HG03432 (cell line): Measurements from ENCODE around the gene TMEM39B.
"Not testable (repeated sequence)": the region's sequence is repeated elsewhere in the genome, so short reads cannot be mapped to it uniquely, and the experiment has no call there.

Source experiments
- ATAC-seq: cut with Tn5 transposase; IDR thresholded peaks from one replicate; pipeline ENCODE4 v1.9.1; 2021; ENCODE audit warnings: mild to moderate bottlenecking, moderate library complexity; ENCODE audit not compliant: unreplicated experiment

The TMEM39B gene

DNA sequence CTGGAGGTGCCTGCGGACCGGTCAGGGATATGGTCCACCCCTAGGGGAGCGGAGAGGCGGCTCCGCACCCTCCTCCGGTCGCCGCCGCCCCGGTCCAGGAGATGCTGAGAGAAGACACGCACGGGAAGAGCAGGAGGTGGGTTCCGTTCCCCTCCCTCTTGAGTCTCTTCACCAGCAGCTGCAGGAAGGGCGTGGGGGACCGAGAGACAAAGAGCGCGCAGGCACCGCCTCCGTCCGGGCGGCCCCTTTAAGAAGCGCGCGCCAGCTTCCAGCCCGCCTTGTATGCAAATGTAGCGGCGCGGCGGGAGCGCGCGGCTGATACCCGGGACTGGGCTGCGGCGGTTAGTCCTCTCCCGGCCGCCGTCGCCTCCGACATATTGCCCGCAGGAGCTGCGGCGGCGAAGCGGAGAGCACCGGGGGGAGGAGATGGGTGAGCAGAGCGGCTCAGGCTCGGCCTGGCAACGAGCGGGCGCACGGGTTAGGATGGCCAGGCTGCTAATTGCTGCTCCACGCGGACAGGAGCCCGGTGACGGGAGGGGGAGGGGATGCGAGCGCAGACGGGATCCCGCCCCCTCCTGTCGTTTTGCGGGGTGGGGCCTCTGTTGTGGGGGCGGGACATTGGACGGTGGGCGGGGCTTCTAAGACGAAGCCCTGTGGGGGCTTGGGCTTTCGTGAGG, at the start of gene TMEM39B:
TSS of gene TMEM39B (plus strand) at position 318 of the 677 bp plus-strand sequence. CDS start at position 427, 109 bp downstream.
- ATAC-seq = peak; percentile 87

DNA sequence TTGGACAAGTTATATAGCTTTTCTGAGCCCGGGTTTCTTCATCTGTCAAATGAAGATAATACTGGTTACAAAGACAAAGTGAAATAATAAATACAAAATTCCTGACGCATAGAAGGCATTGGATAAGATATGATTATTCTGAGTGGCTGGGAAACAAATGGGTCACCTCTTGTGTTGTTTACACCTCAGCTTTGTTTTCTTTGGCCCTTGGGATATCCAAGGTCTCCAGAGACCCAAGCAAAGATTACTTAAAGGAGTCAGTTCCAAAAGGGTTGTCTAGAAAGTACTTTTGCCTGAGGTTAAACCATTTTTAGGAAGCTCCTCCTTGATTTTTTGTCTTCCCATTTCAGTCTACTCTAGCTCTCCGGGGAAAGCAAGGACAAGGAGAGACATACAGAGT, 49.4 kb upstream of the TMEM39B start:
- no peak for ATAC-seq

DNA sequence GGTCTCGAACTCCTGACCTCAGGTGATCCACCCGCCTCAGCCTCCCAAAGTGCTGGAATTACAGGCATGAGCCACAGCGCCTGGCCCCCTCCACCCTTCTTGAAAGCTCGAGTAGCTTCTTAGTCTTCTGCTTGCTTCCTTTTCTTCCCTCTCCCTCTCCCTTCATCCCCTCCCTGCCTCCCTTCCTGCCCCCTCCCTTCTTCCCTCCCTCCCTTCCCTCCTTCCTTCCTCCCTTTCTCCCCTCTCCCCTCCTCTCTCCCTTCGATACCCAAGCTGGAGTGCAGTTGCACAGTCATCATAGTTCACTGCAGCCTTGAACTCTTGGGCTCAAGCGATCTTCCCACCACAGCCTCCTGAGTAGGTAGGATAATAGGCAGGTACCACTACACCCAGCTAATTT, 47.2 kb upstream of the TMEM39B start:
- ATAC-seq = no peak

DNA sequence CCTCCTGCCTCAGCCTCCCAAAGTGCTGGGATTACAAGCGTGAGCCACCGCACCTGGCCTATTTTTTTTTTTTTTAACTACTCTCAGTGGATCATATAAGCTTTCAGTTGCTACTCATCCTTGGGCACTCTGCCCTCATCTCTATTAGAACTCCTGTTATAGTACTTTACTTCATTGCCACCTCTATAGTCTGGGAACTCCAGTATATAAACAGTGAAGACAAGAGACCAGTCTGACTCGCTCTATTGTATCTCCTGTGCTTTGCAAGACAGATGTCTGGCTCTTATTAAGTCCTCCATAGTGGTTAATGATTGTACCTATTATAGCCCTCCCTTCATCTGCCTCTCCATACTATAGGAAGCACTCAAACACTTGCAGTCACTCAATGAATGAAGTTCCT, 44.0 kb upstream of the TMEM39B start:
- ATAC-seq = no peak

DNA sequence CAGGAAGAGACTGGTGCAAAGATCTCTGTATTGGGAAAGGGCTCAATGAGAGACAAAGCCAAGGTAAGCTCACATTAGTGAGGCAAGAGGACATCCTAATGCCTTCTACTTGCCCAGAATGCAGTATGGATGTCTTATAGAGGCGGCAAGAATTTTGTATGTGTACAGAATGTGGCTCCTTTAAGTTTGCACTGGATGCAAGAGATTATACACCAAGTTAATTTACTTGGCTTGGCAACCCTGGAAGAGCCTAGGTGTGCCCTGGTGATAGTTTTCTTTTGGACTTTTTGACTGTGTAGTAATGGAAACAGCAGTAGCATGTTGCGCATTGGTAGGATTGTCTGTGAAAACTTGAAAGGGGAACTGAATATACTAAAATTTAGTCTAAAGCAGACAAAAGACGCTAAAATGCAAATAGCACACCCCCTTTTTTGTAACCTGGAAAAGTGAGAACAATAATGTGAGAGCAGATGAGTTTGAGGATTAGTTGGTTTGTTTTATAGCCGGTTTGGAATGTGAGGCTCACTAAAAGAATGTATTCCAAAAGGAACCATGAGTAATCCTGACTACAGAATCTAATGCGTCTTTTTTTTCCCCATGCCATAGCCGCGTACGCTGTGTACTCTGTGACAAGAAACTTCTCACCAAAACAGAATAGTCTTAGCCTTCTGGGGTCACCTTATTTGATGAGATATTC, 41.0 kb upstream of the TMEM39B start:
- no peak for ATAC-seq

DNA sequence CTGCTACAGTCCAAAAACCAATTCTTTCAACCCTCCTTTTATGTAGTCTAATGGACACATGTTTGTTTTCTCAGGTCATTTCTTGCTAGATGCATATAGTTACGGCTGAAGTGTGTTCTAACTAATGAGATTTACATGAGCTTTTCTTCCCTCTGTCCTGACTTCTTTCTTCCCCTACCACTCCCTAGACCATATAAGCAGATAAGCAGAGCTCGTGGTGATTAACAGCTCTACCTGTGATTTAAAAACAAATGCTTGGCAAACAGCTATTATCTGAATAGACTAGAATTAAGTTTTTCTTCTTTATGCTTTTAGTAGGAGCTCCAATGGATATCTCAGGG, 40.5 kb upstream of the TMEM39B start:
- ATAC-seq = no peak

DNA sequence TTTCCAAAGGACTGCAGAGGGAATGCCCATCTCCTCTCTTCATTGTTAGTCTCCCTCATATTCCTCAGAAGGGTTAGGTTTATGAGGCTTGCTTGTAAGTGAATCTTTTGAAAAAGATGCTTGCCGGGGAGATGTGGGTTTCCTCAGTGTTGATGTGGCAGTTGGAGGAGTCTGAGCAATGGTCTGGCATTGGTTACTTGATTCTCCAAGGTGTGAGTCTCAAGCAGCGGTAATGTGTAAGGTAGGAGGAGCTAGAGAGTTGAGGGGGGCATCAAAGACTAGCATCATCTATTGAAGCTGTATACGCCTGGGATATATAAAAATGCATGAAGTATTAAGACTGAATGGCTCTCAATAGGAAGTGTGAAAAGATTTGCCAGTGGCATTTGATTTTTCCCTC, 37.6 kb upstream of the TMEM39B start:
- no peak for ATAC-seq

DNA sequence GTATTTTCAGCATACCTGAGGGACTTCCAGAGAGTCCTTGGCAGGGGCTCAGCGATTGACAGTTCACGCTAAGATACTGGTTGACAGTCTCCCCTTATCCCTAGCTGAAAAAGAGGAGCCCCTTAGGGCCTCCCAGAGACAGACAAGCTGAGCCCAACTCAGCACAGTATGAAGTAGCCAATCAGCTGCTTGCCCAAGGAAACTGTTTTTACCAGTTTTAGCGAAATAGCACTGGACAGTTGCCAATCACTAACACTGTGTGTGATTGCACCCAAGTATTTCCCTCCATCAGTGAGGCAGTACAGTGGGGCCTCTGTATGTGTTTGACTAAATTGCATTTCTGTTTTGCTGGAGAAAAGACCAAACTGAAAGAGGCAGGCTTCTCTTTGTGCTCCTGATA, 32.0 kb upstream of the TMEM39B start:
- no peak for ATAC-seq

DNA sequence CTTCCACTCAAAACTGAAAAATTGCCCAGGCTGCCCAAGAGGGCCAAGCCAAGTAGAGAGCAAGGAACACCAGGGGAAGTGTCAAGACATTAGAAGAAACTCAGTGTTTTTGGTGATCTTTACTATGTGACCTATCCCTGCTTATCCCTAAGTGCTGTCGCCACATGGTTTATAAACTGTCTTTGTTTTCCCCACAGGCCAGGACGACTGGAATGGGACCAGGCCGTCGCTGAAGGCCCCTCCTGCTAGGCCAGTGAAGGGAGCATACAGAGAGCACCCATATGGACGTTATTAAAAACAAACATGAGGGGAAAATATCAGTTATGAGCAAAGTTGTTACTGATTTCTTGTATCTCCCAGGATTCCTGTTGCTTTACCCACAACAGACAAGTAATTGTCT, 30.4 kb upstream of the TMEM39B start:
- no peak for ATAC-seq

DNA sequence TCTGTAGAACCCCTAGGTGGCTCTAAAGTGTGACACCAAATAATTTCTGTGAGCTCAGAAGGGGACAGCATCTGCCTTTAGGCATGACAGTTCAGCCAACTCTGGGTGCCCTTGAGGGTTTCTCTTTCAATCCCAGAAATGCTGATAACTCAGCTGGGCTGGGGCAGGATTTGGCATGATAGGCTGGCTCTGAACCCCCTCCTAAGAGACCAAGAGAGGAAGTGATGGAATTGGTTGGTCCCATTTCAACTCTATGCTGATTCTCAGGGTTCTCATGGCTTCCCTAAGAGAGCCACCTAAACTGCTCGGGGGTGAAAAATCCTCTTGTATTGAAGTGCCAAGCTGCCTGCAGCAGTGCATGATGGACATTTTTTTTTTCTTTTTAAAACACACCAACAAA, 28.5 kb upstream of the TMEM39B start:
- no peak for ATAC-seq

DNA sequence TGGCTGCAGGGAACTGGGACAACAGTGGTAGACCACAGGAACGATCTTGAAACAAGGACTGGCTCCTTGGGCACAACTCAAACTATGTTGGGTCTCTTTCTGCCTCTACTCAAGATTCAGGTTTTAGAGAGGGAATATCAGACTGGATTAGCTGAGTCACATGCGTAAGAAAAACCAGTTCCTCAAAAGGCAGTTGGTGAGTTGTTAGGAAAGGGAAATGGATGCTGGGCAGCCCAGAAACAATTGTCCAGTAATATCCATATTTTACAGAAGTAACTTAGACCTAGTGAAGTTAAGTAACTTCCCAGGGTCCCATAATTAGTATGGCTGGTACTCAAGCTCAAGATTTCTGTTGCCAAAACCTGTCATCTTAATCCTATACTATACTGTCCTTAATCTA, 27.0 kb upstream of the TMEM39B start:
- no peak for ATAC-seq

DNA sequence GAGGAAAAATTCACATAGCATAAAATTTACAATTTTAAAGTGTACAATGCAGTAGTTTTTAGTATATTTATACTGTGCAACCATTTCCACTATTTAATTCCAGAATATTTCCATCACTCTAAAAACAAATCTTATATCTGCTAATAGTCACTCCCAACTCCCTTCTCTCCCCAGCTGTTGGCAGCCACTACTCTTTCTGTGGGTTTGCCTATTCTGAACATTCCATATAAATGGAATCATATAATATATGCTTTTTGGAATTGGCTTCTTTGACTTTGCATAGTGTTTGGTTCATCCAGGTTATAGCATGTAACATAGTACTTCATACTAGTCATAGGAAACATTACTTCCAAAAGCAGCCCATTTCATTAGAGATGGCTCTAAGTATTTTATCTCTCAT, 25.0 kb upstream of the TMEM39B start:
- no peak for ATAC-seq

DNA sequence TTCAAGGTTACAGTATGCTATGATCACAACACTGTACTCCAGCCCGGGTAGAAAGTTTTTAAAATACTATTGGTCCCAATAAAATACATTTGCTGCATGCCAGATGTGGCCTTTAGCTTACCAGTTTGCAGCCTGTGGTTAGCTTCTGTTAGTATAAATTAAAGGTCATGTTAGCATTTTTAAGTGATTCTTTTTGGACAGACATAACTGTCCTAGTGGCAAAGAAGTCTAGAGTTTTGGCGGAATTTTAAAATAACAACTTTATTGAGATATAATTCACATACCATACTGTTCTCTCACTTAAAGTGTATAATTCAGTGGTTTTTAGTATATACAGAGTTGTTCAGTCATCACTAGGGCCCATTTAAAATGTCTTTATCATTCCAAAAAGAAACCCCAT, 24.3 kb upstream of the TMEM39B start:
- ATAC-seq = no peak

DNA sequence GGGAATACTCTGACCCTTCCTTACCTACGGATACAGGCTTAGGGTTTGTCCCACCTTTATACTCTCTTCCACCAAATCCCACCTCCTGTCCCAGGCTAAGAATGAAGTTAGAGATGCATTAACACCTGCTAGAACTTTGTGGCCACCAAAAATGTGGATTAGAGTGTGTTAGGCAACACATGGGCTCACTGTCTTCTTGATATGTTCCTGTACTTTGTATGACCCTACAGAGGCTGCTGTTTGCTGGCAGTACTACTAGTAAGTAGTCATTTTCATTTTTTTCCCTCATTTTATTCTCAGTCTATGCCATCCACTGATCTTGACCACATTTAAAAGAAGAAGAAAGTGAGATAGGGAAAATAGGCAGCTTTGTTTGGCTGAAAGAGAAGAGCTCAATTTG, 21.0 kb upstream of the TMEM39B start:
- ATAC-seq = no peak

DNA sequence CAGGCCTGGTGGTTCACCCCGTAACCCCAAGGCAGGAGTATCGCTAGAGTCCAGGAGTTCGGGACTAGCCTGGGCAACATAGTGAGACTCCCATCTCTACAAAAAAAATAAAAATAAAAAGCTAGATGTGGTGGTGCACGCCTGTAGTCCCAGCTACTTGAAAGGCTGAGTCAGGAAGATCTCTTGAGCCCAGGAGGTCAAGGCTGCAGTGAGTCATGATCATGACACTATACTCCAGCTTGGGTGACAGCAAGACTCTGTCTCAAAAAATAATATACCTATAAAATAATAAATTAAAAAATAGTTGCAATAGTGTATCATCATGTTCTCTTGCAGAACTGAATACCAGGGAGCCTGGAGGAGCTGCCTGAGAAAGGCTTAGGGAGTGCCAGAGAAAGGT, 19.9 kb upstream of the TMEM39B start:
- no peak for ATAC-seq

DNA sequence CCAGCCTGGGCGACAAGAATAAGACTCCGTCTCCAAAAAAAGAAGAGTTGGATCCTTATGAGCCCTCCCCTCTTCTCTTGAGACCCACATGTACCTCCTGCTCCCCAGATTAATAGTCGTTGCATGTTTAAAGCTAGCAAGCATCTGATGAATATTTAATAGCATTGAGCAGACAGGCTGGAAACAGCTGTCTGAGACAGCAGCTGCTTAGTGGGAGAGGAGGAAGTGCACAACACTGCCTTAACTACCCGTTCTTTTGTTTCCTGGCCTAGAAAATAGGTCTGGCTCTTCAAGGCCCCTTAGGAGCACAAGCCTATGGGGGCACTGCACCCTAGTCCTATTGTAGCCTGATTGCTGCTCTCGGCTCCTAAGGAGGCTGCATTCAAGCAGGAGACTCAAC, 17.3 kb upstream of the TMEM39B start:
- ATAC-seq = no peak

DNA sequence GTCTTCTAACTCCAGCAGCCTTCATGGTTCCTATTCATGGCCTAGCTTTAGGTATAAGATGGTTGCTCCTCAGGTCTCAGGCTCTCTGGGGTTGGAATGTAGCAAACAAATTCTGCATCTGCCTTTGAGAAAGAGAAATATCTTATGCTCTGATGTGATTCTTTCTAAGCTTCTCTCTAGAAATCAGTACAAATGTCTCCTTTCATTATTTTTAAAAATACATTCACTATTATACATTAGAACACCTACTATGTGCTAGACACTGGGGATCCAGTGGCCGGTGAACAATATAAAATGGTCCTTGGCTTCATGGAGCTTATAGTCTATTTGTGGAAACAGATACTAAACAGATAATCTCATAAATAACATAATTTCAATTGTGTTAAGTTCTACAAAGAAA, 16.1 kb upstream of the TMEM39B start:
- no peak for ATAC-seq

DNA sequence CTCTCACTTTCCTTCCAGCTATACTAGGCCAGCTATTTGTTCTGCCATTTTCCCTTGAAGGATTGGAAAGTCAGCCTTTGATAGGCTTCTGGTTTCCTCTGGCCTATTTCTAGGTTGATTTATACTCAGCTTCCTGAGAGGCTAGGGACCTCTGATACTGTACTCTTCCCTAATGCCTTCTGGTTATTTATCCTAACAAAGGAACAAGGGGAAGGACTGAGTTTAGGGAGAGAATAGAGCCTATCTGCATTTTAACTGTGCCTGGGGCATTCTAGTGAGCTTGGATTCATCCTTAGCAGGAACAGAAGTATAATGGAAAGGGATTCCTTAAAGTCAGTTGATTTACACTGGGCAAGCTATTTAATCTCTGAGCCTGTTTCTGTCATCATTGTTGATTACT, 11.8 kb upstream of the TMEM39B start:
- ATAC-seq = no peak

DNA sequence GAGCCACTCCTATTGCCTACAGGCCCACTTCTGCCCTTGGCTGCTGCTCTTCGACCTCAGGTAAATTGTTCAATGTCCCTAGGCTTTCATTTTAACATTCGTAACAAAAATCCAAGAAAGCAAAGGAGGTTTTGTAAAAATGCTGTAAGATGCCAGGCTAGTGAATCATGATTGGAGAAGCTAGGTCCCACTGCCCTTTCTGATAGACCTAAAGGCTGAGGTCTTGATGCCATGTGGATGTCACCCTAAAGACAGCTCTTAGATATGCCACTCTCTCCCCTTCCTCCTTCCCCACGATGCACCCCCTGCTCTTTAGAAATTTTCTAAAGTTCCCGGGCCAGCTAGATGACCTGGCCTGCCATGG, 9.9 kb upstream of the TMEM39B start:
- ATAC-seq = no peak

DNA sequence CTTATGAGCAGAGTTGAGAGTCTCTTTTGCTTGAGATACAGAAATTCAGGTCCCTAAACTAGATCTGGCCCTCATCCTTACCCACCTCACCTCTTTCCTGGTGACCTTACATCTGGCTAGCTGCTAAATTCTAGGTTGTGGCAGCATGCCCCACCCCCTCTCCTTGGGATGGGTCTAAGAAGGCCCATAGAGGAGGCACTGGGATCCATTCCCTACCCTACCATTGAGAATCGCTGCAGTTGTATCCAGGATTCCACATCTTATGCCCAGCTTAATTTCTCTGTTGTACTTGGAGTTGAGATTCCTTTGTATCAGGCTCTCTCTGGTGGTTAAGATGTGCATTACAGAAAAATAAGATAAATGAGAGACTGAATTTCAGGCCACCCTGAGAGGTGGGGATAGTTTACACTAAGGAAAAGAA, 9.5 kb upstream of the TMEM39B start:
- no peak for ATAC-seq

DNA sequence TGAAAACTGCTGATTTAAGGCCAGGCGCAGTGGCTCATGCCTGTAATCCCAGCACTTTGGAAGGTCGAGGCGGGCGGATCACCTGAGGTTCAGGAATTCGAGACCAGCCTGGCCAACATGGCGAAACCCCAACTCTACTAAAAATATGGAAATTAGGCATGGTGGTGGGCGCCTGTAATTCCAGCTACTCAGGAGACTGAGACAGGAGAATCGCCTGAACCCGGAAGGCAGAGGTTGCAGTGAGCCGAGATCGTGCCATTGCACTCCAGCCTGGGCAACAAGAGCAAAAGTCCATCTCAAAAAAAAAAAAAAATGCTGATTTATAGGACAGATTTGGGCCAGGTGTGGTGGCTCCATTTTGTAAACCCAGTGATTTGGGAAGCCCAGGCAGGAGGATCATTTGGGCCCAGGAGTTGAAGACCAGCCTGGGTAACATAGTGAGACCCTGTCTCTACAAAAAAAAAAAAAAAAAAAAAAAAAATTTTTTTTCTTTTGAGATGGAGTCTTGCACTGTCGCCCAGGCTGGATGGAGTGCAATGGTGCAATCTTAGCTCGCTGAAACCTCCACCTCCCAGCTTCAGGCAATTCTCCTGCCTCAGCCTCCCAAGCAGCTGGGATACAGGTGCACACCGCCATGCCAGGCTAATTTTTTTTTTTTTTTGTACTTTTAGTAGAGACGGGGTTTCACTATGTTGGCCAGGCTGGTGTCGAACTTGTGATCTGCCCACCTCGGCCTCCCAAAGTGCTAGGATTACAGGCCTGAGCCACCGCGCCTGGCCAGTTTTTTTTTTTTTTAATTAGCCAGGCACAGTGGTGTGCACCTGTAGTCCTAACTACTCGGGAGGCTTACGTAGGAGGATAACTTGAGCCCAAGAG, 6.9 kb upstream of the TMEM39B start:
- ATAC-seq = not testable (repeated sequence)

DNA sequence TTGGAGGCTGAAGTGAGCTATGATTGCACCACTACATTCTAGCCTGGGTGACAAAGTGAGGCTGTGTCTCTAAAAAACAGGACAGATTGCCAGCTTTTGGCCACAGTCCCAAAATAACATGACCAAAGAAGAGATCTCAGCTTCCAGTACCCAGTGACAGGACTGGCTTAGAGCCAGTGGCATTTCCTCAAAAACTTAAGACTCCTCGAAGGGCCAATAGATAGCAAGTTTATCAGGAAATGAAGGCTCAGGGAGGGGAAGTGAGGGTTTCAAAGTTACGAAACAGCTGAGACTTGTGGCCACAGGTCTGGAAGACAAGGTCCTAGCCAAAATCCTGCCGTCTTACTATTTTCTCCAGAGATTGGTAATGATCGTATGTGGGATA, 6.3 kb upstream of the TMEM39B start:
- no peak for ATAC-seq
